Measurements from ENCODE around the gene STAT2. TPM values are rescaled to one million over a fixed set of nuclear protein-coding genes. Genes with fewer than 3 reads are reported as not detected.

STAT2 gene
- total RNA-seq, 1 experiment from 2014 or later, result 50.4 TPM

GRCh38 chr12:56362130-56363059 is 2.5 kb upstream of the STAT2 start, which contains the start of gene APOF:
Gene APOF, minus strand, starts transcription at chr12:56362857. Its CDS starts 112 bp downstream, at chr12:56362745.
- CTCF ChIA-PET, result interaction anchor here (0.6 kb wide), 1 partner anchor 101 kb away, joined by 4 read pairs; no protein-coding TSS in a partner anchor

More at GRCh38 chr12:56362130-56363059, 2.5 kb upstream of the STAT2 start, which contains the start of gene APOF:
- no peaks in the 10 kb centered on the region for H3K9me3 ChIP-seq (ENCODE audit: control insufficient read depth, insufficient read depth, low read depth, low read length)
- H3K27ac ChIP-seq (ENCODE audit: low read length), result no peak within 1 kb of the TSS
- no peak for ATAC-seq
- H3K36me3 ChIP-seq (ENCODE audit: control insufficient read depth, insufficient read depth, low read length), result no peaks in the 10 kb centered on the region; the same call in 1 of the 2 replicates
- no peaks in the 10 kb centered on the region for H3K27me3 ChIP-seq (ENCODE audit: control insufficient read depth, insufficient read depth, low read length)
- BruUV-seq (replicated peaks), result no TSS peak
- no peak for TF ChIP-seq TCF7L2 (IDR thresholded peaks at IDR 0.05; ENCODE audit: low read depth, low read length)
- no peak for TF ChIP-seq CTCF (IDR thresholded peaks at IDR 0.05)
- no peak for TF ChIP-seq POLR2AphosphoS5 (IDR thresholded peaks at IDR 0.05; ENCODE audit: low read depth, low read length)
- no peak for TF ChIP-seq SIN3A (IDR thresholded peaks at IDR 0.05; ENCODE audit: borderline replicate concordance, insufficient read depth, low read depth, low read length)
- TF ChIP-seq REST (IDR thresholded peaks at IDR 0.05; ENCODE audit: insufficient read depth in 1 of 2, low read depth in 2 of 2, low read length in 1 of 2), result no peak
- in situ Hi-C loops (cut with HindIII; ENCODE audit: low pct_unique_long_range_greater_than_20kb, low sequenced_read_pairs) (no loop called here), intact Hi-C loops (cut with micrococcal nuclease; ENCODE audit: unreplicated experiment) (loop anchor here (10.0 kb wide), 1 partner anchor 102 kb away; the partner anchor contains the start of gene SPRYD4)
- peaks cover 8% of the 10 kb centered on the region for H3K4me1 ChIP-seq (ENCODE audit: control insufficient read depth, insufficient read depth, low read length)
- DNase-seq (ENCODE audit: low read depth, low spot score), result no peak
- H3K4me3 ChIP-seq (ENCODE audit: low read depth in 2 of 2, low read length in 2 of 2), result no peak within 1 kb of the TSS
- POLR2A ChIA-PET, result interaction anchor here (0.7 kb wide), 1 partner anchor 47 kb away, joined by 4 read pairs; the partner anchor contains the start of gene CNPY2
